ENCODE measurements around the gene TRPC4AP. TPM values are rescaled to one million over a fixed set of nuclear protein-coding genes. Genes with fewer than 3 reads are reported as not detected.

TRPC4AP gene
- total RNA-seq, 3 donors from 2014 or later = 46.2 to 49.7 (median 47.2) TPM

- peaks cover 21% of the 10 kb centered on the region for H3K4me1 Mint-ChIP-seq (ENCODE audit: low read depth)
- no peaks in the 10 kb centered on the region for H3K36me3 Mint-ChIP-seq (ENCODE audit: insufficient read depth)
- no peaks in the 10 kb centered on the region for H3K27me3 Mint-ChIP-seq (ENCODE audit: low read depth)
- DNase-seq (no peak), ATAC-seq (no peak)
- H3K9me3 Mint-ChIP-seq = no peaks in the 10 kb centered on the region
- peak overlapping the region; percentile 93 for H3K4me3 Mint-ChIP-seq
These were observed 135.7 kb downstream of the TRPC4AP start for GRCh38 chr20:34956751-34957472.

- DNase-seq (no peak), ATAC-seq (no peak)
- H3K27me3 Mint-ChIP-seq (ENCODE audit: low read depth) = no peaks in the 10 kb centered on the region
- H3K4me3 Mint-ChIP-seq = peak overlapping the region; percentile 93
- H3K9me3 Mint-ChIP-seq = no peaks in the 10 kb centered on the region
- H3K36me3 Mint-ChIP-seq (ENCODE audit: insufficient read depth) = no peaks in the 10 kb centered on the region
- H3K4me1 Mint-ChIP-seq (ENCODE audit: low read depth) = peaks cover 21% of the 10 kb centered on the region
These were observed 136.6 kb downstream of the TRPC4AP start for GRCh38 chr20:34956041-34956458.

GRCh38 chr20:34955231-34956040, 137.2 kb downstream of the TRPC4AP start, which contains the start of the genes GSS and MYH7B:
Gene GSS (minus strand): TSS chr20:34955806. CDS start chr20:34951852, 3,954 bp downstream.
Gene MYH7B (plus strand): TSS chr20:34955868. CDS start chr20:34978006, 22,138 bp downstream.
- Mint-ChIP-seq H3K4me3 (peak within 1 kb of the TSS; percentile 93), H3K9me3 (no peaks in the 10 kb centered on the region), H3K36me3 (ENCODE audit: insufficient read depth) (no peaks in the 10 kb centered on the region), H3K27me3 (ENCODE audit: low read depth) (no peaks in the 10 kb centered on the region), H3K4me1 (ENCODE audit: low read depth) (peaks cover 18% of the 10 kb centered on the region)
- ATAC-seq = peak; percentile 95 to 96
- peak; percentile 97 for DNase-seq

- Mint-ChIP-seq H3K4me1 (ENCODE audit: low read depth) (peaks cover 18% of the 10 kb centered on the region), H3K9me3 (no peaks in the 10 kb centered on the region), H3K36me3 (ENCODE audit: insufficient read depth) (peaks cover 5% of the 10 kb centered on the region), H3K4me3 (peak overlapping the region; percentile 93), H3K27me3 (ENCODE audit: low read depth) (no peaks in the 10 kb centered on the region)
- ATAC-seq (peak in 1 of 2 donors; percentile 5), DNase-seq (no peak)
These were observed 137.7 kb downstream of the TRPC4AP start for GRCh38 chr20:34954904-34955230.

GRCh38 chr20:34953960-34954359, 138.6 kb downstream of the TRPC4AP start:
- no peak overlapping the region for H3K4me3 Mint-ChIP-seq
- ATAC-seq (no peak), DNase-seq (no peak)
- H3K36me3 Mint-ChIP-seq (ENCODE audit: insufficient read depth) = peaks cover 12% of the 10 kb centered on the region
- no peaks in the 10 kb centered on the region for H3K9me3 Mint-ChIP-seq
- no peaks in the 10 kb centered on the region for H3K27me3 Mint-ChIP-seq (ENCODE audit: low read depth)
- peaks cover 18% of the 10 kb centered on the region for H3K4me1 Mint-ChIP-seq (ENCODE audit: low read depth)

- peaks cover 15% of the 10 kb centered on the region for H3K36me3 Mint-ChIP-seq (ENCODE audit: insufficient read depth)
- H3K4me3 Mint-ChIP-seq = no peak overlapping the region
These were observed 139.9 kb downstream of the TRPC4AP start for GRCh38 chr20:34952671-34953070.

More at GRCh38 chr20:34952671-34953070, 139.9 kb downstream of the TRPC4AP start:
- ATAC-seq (no peak), DNase-seq (no peak)
- Mint-ChIP-seq H3K9me3 (no peaks in the 10 kb centered on the region), H3K27me3 (ENCODE audit: low read depth) (no peaks in the 10 kb centered on the region), H3K4me1 (ENCODE audit: low read depth) (peaks cover 18% of the 10 kb centered on the region)

Other genes with a start within 250 kb of the TRPC4AP start
- gene GGT7, start 220.0 kb downstream of the TRPC4AP start, total RNA-seq = 10 to 100 TPM; 11.6 to 13.5 (median 13.2) TPM
- gene ACSS2, start 216.2 kb downstream of the TRPC4AP start, total RNA-seq = 10 to 100 TPM in 2 of 3 donors, 1 to 10 TPM in 1; 6.0 to 10.6 (median 10.4) TPM
- 10 to 100 TPM; 47.8 to 56.2 (median 51.3) TPM for gene GSS, start 137.0 kb downstream of the TRPC4AP start, total RNA-seq
- gene MYH7B, start 136.9 kb downstream of the TRPC4AP start, total RNA-seq = under 1 TPM; 0.10 to 0.60 (median 0.37) TPM
- gene EDEM2, start 54.5 kb upstream of the TRPC4AP start, total RNA-seq = 10 to 100 TPM; 14.0 to 16.9 (median 16.7) TPM
- gene PROCR, start 79.3 kb upstream of the TRPC4AP start, total RNA-seq = 1 to 10 TPM; 1.1 to 1.4 (median 1.2) TPM
- not detected for gene MMP24, start 133.9 kb upstream of the TRPC4AP start, total RNA-seq
- 10 to 100 TPM; 22.4 to 23.1 (median 22.9) TPM for gene MMP24OS, start 185.3 kb upstream of the TRPC4AP start, total RNA-seq
- 100 to 1,000 TPM; 307 to 331 (median 310) TPM for gene EIF6, start 192.0 kb upstream of the TRPC4AP start, total RNA-seq
- not detected for gene FAM83C, start 199.6 kb upstream of the TRPC4AP start, total RNA-seq